Left renal cortex interstitium (tissue), 4 donors: ENCODE data around the gene CES4A. TPM values are rescaled to one million over a fixed set of nuclear protein-coding genes. Genes with fewer than 3 reads are reported as not detected.
"Not testable (repeated sequence)": the region's sequence is repeated elsewhere in the genome, so short reads cannot be mapped to it uniquely, and the experiment has no call there.

ENCODE experiments used
- DNase-seq, 4 donors: peaks; one replicate each; pipeline ENCODE4 v3.0.0-alpha.2; 2013; ENCODE audit warnings: low read depth in 4 of 4, low spot score in 2 of 4, missing footprints in 1 of 4
- polyA plus RNA-seq, 4 donors: library from polyadenylated mRNA; unstranded; fragments of 120-200 nt; gene quantifications; one replicate each; pipeline ENCODE4 v1.2.1, GENCODE V29; 2013; ENCODE audit not compliant: insufficient read length in 4 of 4

CES4A gene
- polyA plus RNA-seq, 4 donors, result 4.6 to 12.3 (median 9.5) TPM

GRCh38 chr16:67041520-67041919 is 53.1 kb downstream of the CES4A start:
- DNase-seq, result not testable (repeated sequence)

- DNase-seq, result no peak
Observed at GRCh38 chr16:67043420-67043819, 55.0 kb downstream of the CES4A start.

DNA sequence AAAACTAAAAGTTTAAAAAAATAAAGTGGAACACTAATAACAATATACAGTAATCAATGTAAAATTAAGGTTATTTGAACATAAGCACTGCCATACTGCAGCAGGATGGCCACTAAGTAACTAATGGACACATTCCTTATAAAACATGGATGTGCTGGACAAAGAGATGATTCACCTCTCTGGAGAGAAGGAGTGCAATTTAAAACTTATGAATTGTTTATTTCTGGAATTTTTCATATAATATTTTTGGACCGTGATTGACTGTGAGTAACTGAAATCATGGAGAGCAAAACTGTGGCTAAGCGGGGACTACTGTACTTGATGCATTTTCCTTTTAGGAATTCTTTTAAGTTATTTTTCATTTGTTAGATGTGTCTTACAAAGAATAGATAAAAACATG is 62.4 kb downstream of the CES4A start:
- DNase-seq, result no peak

- DNase-seq, result no peak
Observed at GRCh38 chr16:67052399-67052798, 64.0 kb downstream of the CES4A start.

GRCh38 chr16:67053767-67054334 is 65.5 kb downstream of the CES4A start:
- no peak for DNase-seq

DNA sequence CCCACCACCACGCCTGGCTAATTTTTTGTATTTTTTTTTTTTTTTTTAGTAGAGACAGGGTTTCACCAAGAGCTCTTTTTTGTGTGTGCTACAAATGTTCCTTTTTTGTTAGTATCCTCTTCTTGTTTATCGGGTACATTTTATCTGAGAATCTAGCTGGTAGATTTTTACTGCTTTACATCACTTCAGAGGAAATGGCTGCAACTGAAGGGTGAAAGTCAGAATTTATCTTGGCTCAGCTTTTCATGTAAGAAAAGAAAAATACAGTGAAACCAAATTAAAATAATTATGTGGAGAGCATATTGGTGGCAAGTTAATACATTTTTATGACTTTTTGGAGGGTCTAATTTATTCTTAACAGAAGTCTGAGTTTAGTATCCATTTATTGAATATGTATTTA is 66.5 kb downstream of the CES4A start:
- no peak for DNase-seq

DNA sequence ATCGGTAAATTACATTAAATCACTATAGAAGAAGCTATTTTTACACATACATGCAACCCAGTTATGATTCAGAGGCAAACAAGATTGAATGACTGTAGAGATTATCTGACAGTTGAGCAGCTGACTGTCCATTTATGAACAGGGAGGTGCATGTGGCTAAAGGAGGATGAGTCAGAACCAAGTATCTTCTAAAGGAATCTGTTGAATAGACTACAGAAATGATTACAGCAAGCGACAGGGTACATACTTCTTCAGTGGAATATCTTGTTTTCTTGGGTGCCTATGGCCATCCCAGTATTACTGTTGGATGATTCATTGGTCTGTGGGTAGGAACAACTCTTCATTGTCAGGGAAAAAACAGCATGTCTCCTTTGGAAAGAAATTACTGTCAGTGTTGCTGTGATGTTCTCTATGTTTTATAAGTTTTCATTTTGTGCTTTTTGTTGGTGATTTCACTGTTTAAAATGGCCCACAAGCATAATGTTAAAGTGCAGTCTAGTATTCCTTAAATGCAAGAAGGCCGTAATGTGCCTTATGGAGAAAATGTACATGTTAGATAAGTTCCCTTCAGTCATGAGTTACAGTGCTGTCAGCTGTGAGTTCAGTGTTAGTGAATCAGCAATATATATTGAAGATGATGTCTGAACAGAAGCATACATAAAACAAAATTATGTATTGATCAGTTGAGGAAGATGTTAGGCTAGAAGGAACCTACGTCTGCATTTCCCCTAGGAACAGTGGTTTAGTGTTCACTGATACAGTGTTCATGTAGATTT is 67.5 kb downstream of the CES4A start:
- no peak for DNase-seq

Other genes with a start within 250 kb of the CES4A start
- gene DYNC1LI2, start 237.0 kb upstream of the CES4A start, polyA plus RNA-seq, result 100 to 1,000 TPM in 2 of 4 donors, 10 to 100 TPM in 2; 86.0 to 166 (median 128) TPM
- gene TERB1, start 187.0 kb upstream of the CES4A start, polyA plus RNA-seq, result under 1 TPM in 2 of 4 donors, not detected in 2; 0.11 to 0.13 TPM
- gene NAE1, start 157.6 kb upstream of the CES4A start, polyA plus RNA-seq, result 100 to 1,000 TPM in 1 of 4 donors, 10 to 100 TPM in 3; 73.0 to 109 (median 82.5) TPM
- gene CA7, start 144.2 kb upstream of the CES4A start, polyA plus RNA-seq, result under 1 TPM; 0.11 to 0.49 (median 0.33) TPM
- gene PDP2, start 108.1 kb upstream of the CES4A start, polyA plus RNA-seq, result 10 to 100 TPM; 11.5 to 14.5 (median 13.4) TPM
- 100 to 1,000 TPM; 248 to 312 (median 277) TPM for gene CDH16, start 69.7 kb upstream of the CES4A start, polyA plus RNA-seq
- gene RRAD, start 63.1 kb upstream of the CES4A start, polyA plus RNA-seq, result 1 to 10 TPM; 2.6 to 4.1 (median 3.5) TPM
- 100 to 1,000 TPM in 2 of 4 donors, 10 to 100 TPM in 2; 91.7 to 120 (median 98.8) TPM for gene CIAO2B, start 54.2 kb upstream of the CES4A start, polyA plus RNA-seq
- 10 to 100 TPM; 40.3 to 49.6 (median 45.3) TPM for gene CES2, start 53.1 kb upstream of the CES4A start, polyA plus RNA-seq
- 1 to 10 TPM; 1.3 to 3.7 (median 2.9) TPM for gene CES3, start 27.3 kb upstream of the CES4A start, polyA plus RNA-seq
- 10 to 100 TPM; 62.3 to 77.1 (median 65.0) TPM for gene CBFB, start 40.6 kb downstream of the CES4A start, polyA plus RNA-seq
- gene PHAF1, start 121.4 kb downstream of the CES4A start, polyA plus RNA-seq, result 10 to 100 TPM; 21.0 to 28.5 (median 25.5) TPM
- gene B3GNT9, start 162.4 kb downstream of the CES4A start, polyA plus RNA-seq, result 10 to 100 TPM in 3 of 4 donors, 1 to 10 TPM in 1; 7.5 to 15.1 (median 10.4) TPM
- gene TRADD, start 171.3 kb downstream of the CES4A start, polyA plus RNA-seq, result 1 to 10 TPM; 4.3 to 7.0 (median 6.1) TPM
- gene FBXL8, start 171.4 kb downstream of the CES4A start, polyA plus RNA-seq, result 1 to 10 TPM; 1.3 to 2.8 (median 1.9) TPM
- gene HSF4, start 176.2 kb downstream of the CES4A start, polyA plus RNA-seq, result 1 to 10 TPM; 1.2 to 3.2 (median 1.6) TPM
- gene NOL3, start 181.9 kb downstream of the CES4A start, polyA plus RNA-seq, result 1 to 10 TPM; 3.6 to 8.3 (median 6.0) TPM
- gene MATCAP1, start 195.4 kb downstream of the CES4A start, polyA plus RNA-seq, result 10 to 100 TPM; 23.9 to 68.7 (median 45.6) TPM
- gene EXOC3L1, start 201.5 kb downstream of the CES4A start, polyA plus RNA-seq, result 1 to 10 TPM; 4.9 to 7.8 (median 6.7) TPM
- 10 to 100 TPM; 53.3 to 79.1 (median 62.8) TPM for gene E2F4, start 203.6 kb downstream of the CES4A start, polyA plus RNA-seq
- gene ELMO3, start 210.5 kb downstream of the CES4A start, polyA plus RNA-seq, result 1 to 10 TPM; 5.7 to 7.7 (median 6.3) TPM
- gene TMEM208, start 238.5 kb downstream of the CES4A start, polyA plus RNA-seq, result 10 to 100 TPM; 41.0 to 55.0 (median 44.0) TPM